ENCODE results near the gene HS6ST3.

DNA sequence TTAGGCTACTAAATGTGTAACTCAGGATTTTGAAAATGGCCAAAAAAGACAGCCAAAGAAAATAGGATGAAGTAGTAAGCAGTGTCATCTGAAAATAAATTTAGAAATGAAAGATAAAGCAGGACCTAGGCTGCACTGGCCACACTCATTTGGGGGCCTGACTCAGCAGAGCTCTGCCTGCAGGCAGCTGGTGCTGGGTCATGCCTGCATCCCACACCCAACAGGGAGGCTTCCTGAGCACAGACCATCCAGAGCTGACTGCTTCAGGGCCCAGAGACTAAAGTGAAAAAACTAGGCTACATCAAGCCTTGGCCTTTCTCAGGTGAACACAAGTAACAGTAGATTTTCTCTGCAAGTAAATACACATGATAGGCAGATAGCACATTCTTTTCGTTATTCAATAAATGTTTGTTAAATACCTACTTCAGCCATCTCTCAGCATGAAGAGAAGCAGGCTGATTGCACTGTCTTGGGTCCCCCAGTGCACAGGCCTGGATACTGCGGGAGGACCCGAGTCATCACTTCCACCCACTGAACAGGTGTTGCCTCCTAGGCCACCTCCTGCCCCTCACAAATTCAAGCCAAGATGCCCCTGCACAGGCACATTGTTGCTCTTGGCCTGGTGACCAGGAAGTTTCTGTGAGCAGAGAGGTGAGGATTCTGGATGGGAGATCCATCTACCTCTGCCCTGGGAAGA, 620.4 kb downstream of the HS6ST3 start:
- TF ChIP-seq MAX (IDR thresholded peaks at IDR 0.05; ENCODE audit: insufficient read depth, insufficient read length) (no peak), CTCF (IDR thresholded peaks at IDR 0.05; ENCODE audit: extremely low read depth in 1 of 2, insufficient read depth in 1 of 2, low read depth in 1 of 2, low read length in 2 of 2) (no peak)

All from endothelial cell of umbilical vein (primary cell).